SK-N-SH treated with all-trans-retinoic acid at 6 μM for 48 hours (cell line): ENCODE results near the gene ATF6B.

Experiments used
- BACH2 ChIP-seq: fragments of 250-450 bp; sonication (Bioruptor Pico); IDR thresholded peaks from 2 replicates; pipeline ENCODE4 v1.9.0; 2021; ENCODE audit warnings: mild to moderate bottlenecking, borderline replicate concordance
- ZFP30 ChIP-seq: fragments of 450-650 bp; formaldehyde crosslinking; IDR thresholded peaks from 2 replicates; pipeline ENCODE4 v1.5.0; 2022; ENCODE audit warnings: mild to moderate bottlenecking, moderate library complexity

DNA sequence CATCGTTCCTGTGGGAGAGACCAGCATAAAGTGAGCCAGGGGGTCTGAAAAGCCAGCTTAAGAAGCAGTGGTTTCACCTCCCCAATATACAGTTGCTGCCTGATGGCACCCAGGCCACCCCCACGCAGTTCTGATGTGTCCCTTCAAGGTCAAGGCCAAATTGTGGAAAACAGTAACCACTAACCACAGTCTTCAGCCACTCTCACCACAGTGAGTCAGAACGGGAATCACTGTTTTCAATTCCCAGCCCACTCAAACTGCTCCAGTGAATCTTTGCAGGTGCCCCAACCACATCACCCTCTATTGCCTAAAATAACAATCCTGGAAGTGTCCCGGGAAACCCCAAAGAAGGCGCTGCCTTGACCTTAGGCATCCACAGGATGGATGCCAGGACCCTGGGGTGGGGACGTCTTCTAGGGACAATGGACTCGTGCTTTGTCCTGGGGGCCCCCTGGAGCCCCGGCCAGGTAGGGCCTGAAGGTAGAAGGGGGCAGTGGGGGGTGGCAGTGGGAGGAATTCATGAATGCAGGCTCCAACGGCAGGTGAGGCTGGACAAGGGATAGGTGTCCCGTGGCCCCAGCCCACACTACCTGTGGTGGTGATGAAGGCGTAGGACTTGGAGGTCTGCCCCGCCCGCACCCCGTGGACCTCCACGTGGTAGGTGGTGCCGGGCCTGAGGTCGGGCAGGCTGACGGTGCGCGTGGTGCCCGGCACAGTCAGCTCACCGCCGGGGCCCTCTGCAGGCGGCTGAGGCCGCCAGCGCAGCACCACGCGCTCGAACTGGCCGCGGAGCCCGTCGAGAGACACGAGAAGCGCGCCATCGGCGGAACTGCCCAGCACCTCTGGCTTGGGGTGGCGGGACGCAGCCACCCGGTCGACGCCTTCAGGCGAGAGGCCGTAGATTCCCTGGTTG lies 41.1 kb downstream of the ATF6B start:
- TF ChIP-seq ZFP30 (CRISPR knock-in tag) (no peak), BACH2 (CRISPR knock-in tag) (no peak)
